Esophagus squamous epithelium (tissue), 5 donors: ENCODE data around the gene ARFGAP1. TPM values are rescaled to one million over a fixed set of nuclear protein-coding genes. Genes with fewer than 3 reads are reported as not detected.

Experiments used
- DNase-seq: peaks from one replicate; lab custom pipeline; 2025; lab: John Stamatoyannopoulos, UW
- H3K27ac ChIP-seq, 4 donors: fragments of 200-600 bp; sonication (generic); one replicate each; pipeline ENCODE4 v1.5.1; 2016 to 2019; ENCODE audit warnings: mild to moderate bottlenecking in 1 of 4
- H3K27me3 ChIP-seq, 4 donors: fragments of 200-600 bp; sonication (generic); 1 replicate in 3 of 4; 2 replicates in 1 of 4; pipeline versions ENCODE4 v1.5.1 to v1.6.0; 2017 to 2021; ENCODE audit warnings: antibody characterized with exemption in 1 of 4
- H3K36me3 ChIP-seq, 3 donors: fragments of 200-600 bp; sonication (generic); one replicate each; pipeline ENCODE4 v1.5.1; 2016 to 2019
- H3K4me1 ChIP-seq, 3 donors: fragments of 200-600 bp; sonication (generic); one replicate each; pipeline ENCODE4 v1.5.1; 2017 to 2019
- H3K4me3 ChIP-seq, 4 donors: fragments of 200-600 bp; sonication (generic); 1 replicate in 3 of 4; 2 replicates in 1 of 4; pipeline ENCODE4 v1.5.1; 2016 to 2019; ENCODE audit warnings: mild to moderate bottlenecking in 2 of 4, moderate library complexity in 1 of 4
- H3K9me3 ChIP-seq, 3 donors: fragments of 200-600 bp; sonication (generic); one replicate each; pipeline ENCODE4 v1.5.1; 2016 to 2019
- CTCF ChIP-seq, 6 experiments: fragments of 450-650 bp in 4 of 6; fragments of 200-600 bp in 2 of 6; sonication (generic) in 2 of 6; IDR thresholded peaks; one replicate each; pipeline ENCODE4 v1.5.1; 2016 to 2019; ENCODE audit warnings: antibody characterized with exemption in 6 of 6, mild to moderate bottlenecking in 4 of 6, moderate library complexity in 4 of 6
- POLR2A ChIP-seq, 4 donors: fragments of 450-650 bp; IDR thresholded peaks; one replicate each; pipeline ENCODE4 v1.6.1; 2017; ENCODE audit warnings: antibody characterized with exemption in 4 of 4, mild to moderate bottlenecking in 4 of 4, moderate library complexity in 3 of 4
- WGBS, 2 donors: methylation state at CpG; one replicate each; pipeline ENCODE4 v1.1.5; 2018; 5-methylcytosine and 5-hydroxymethylcytosine counted together
- intact Hi-C: fragments of 100-400 bp; cut with DNase I; formaldehyde crosslinking; loops from one replicate; pipeline ENCODE4 v1.15.0; 2022
- total RNA-seq, 4 donors: library from RNA; depleted of rRNA; stranded (reverse); fragments of >200 nt; gene quantifications; one replicate each; pipeline ENCODE4 v1.1.0, GENCODE V29; 2016
- donor health status: DM: yes; HTN: yes; CAD: no.

Gene ARFGAP1
- total RNA-seq = 10 to 100 TPM; 18.4 to 37.4 (median 30.7) TPM

GRCh38 chr20:63272105-63273058 lies at the start of gene ARFGAP1:
ARFGAP1 (plus strand) TSS chr20:63272813; CDS start chr20:63275581, 2,768 bp downstream.
- TF ChIP-seq CTCF (IDR thresholded peaks at IDR 0.05) = no peak
- peak in 3 of 4 donors; percentile 45 to 66 (median 64) for TF ChIP-seq POLR2A (IDR thresholded peaks at IDR 0.05)
- 1 to 2% methylated on average over 9 to 36 of the region's 97 CpGs for WGBS, 2 donors

GRCh38 chr20:63223121-63223825 lies 49.3 kb upstream of the ARFGAP1 start:
- H3K27me3 ChIP-seq = peaks cover 0 to 53% (median 0%) of the 10 kb centered on the region in 4 donors
- H3K4me1 ChIP-seq = peaks cover 0 to 7% (median 0%) of the 10 kb centered on the region in 3 donors
- no peaks in the 10 kb centered on the region for H3K9me3 ChIP-seq
- no peak for DNase-seq
- 35 to 44% methylated on average over 6 to 9 of the region's 12 CpGs for WGBS, 2 donors
- intact Hi-C loops = no loop called here
- H3K36me3 ChIP-seq = no peaks in the 10 kb centered on the region
- TF ChIP-seq CTCF (IDR thresholded peaks at IDR 0.05) (peak; percentile 38 to 74 (median 60)), POLR2A (IDR thresholded peaks at IDR 0.05) (no peak)
- no peak overlapping the region for H3K4me3 ChIP-seq
- no peak overlapping the region for H3K27ac ChIP-seq

More at GRCh38 chr20:63272105-63273058, at the start of gene ARFGAP1:
- Histone ChIP-seq H3K4me3 (peak within 1 kb of the TSS; percentile 79 to 100 (median 90)), H3K4me1 (peaks cover 18 to 40% (median 24%) of the 10 kb centered on the region in 3 donors), H3K27ac (peak within 1 kb of the TSS; percentile 74 to 92 (median 82)), H3K36me3 (peaks cover 0 to 21% (median 13%) of the 10 kb centered on the region in 3 donors), H3K9me3 (no peaks in the 10 kb centered on the region), H3K27me3 (peaks cover 0 to 6% (median 0%) of the 10 kb centered on the region in 4 donors)
- intact Hi-C loops = no loop called here
- peak; percentile 30 for DNase-seq

GRCh38 chr20:63223826-63224207 lies 48.8 kb upstream of the ARFGAP1 start:
- peaks cover 0 to 55% (median 0%) of the 10 kb centered on the region in 4 donors for H3K27me3 ChIP-seq
- no peak for TF ChIP-seq CTCF (IDR thresholded peaks at IDR 0.05)
- no peak for TF ChIP-seq POLR2A (IDR thresholded peaks at IDR 0.05)
- peaks cover 0 to 7% (median 0%) of the 10 kb centered on the region in 3 donors for H3K4me1 ChIP-seq
- H3K36me3 ChIP-seq = no peaks in the 10 kb centered on the region
- H3K4me3 ChIP-seq = no peak overlapping the region
- no peaks in the 10 kb centered on the region for H3K9me3 ChIP-seq
- WGBS, 2 donors = 63% methylated on average over 3 of the region's 6 CpGs; no CpG with 5 or more reads in 1 of the 2 donors
- H3K27ac ChIP-seq = no peak overlapping the region
- intact Hi-C loops = no loop called here
- no peak for DNase-seq

- Histone ChIP-seq H3K27ac (no peak overlapping the region), H3K27me3 (peaks cover 0 to 55% (median 0%) of the 10 kb centered on the region in 4 donors), H3K36me3 (no peaks in the 10 kb centered on the region), H3K4me1 (peaks cover 0 to 7% (median 0%) of the 10 kb centered on the region in 3 donors), H3K4me3 (no peak overlapping the region), H3K9me3 (no peaks in the 10 kb centered on the region)
- intact Hi-C loops = no loop called here
- DNase-seq = no peak
- 19 to 36% methylated on average over 10 to 11 of the region's 16 CpGs for WGBS, 2 donors
- no peak for TF ChIP-seq POLR2A (IDR thresholded peaks at IDR 0.05)
- TF ChIP-seq CTCF (IDR thresholded peaks at IDR 0.05) = no peak
Observed at GRCh38 chr20:63224412-63225081, 48.1 kb upstream of the ARFGAP1 start.
